K562 (cell line): ENCODE measurements around the gene REEP2. TPM values are rescaled to one million over a fixed set of nuclear protein-coding genes. Genes with fewer than 3 reads are reported as not detected.

Source experiments
- ATAC-seq: fragments of 200-7000 bp; cut with Tn5 transposase; 3 replicates; pipeline ENCODE4 v1.9.1; 2020; ENCODE audit warnings: moderate library complexity
- BruUV-seq: library from RNA; stranded (reverse); fragments of 400-500 nt; replicated peaks from 2 replicates; lab custom pipeline; 2021; lab: Mats Ljungman, UMichigan
- CTCF ChIA-PET: fragments of 300-600 bp; formaldehyde crosslinking; extraction: SDS; loops from one replicate; lab custom pipeline; 2021; ENCODE audit warnings: low intra/inter-chr PET ratio; lab: Yijun Ruan, JAX
- POLR2A ChIA-PET: fragments of 300-600, 350-650 bp; sonication (Branson Sonifier 250); formaldehyde crosslinking; extraction: SDS; loops from one replicate; lab custom pipeline; 2021; ENCODE audit warnings: antibody characterized with exemption, inconsistent platforms; lab: Yijun Ruan, JAX
- DNase-seq, 4 experiments: peaks; one replicate each; pipeline versions ENCODE4 v3.0.0 to v3.0.0-alpha.2; 2011 to 2018; ENCODE audit warnings: low spot score in 3 of 4, mixed read lengths in 3 of 4; ENCODE audit errors: extremely low read depth in 1 of 4
- FAIRE-seq: peaks from 2 replicates; lab custom pipeline; 2011; peaks lifted over from hg19 to GRCh38; lab: Jason Lieb, UNC
- H2AFZ ChIP-seq: 2 replicates; pipeline ENCODE4 v1.6.0; 2011; ENCODE audit warnings: low read depth, low read length, control low read depth, inconsistent platforms
- H3K27ac ChIP-seq: fragments of 200-600 bp; 3 replicates; pipeline ENCODE4 v1.8.0; 2011; ENCODE audit warnings: low read depth, mild to moderate bottlenecking, control low read depth, inconsistent platforms, low read length, moderate library complexity, mixed read lengths; ENCODE audit errors: extremely low read depth
- H3K27me3 ChIP-seq, 2 experiments: fragments of 300-600 bp in 1 of 2; 2 replicates in 1 of 2; 3 replicates in 1 of 2; pipeline versions ENCODE4 v1.6.0 to v1.8.0; 2011; ENCODE audit warnings: inconsistent platforms in 2 of 2, low read length in 2 of 2, mild to moderate bottlenecking in 1 of 2, mixed read lengths in 1 of 2, moderate library complexity in 1 of 2; ENCODE audit not compliant: control insufficient read depth in 2 of 2, insufficient read depth in 2 of 2
- H3K36me3 ChIP-seq: fragments of 300-600 bp; 3 replicates; pipeline ENCODE4 v1.8.0; 2011; ENCODE audit warnings: mild to moderate bottlenecking, low read length, inconsistent platforms; ENCODE audit not compliant: control insufficient read depth, insufficient read depth
- H3K4me1 ChIP-seq, 2 experiments: fragments of 200-600 bp in 1 of 2; replicated peaks in 1 of 2; 2 replicates in 1 of 2; 3 replicates in 1 of 2; pipeline versions ENCODE4 v1.5.1 to v1.8.0; 2011; ENCODE audit warnings: inconsistent platforms in 2 of 2, low read length in 2 of 2, mild to moderate bottlenecking in 1 of 2, mixed read lengths in 1 of 2, moderate library complexity in 1 of 2; ENCODE audit not compliant: control insufficient read depth in 2 of 2, insufficient read depth in 2 of 2
- H3K4me2 ChIP-seq: 2 replicates; pipeline ENCODE4 v1.6.1; 2011; ENCODE audit warnings: low read length, control low read depth, inconsistent platforms, mixed read lengths; ENCODE audit not compliant: insufficient read depth
- H3K4me3 ChIP-seq: fragments of 200-600 bp; sonication (generic), shearing (Covaris generic); 2 replicates; pipeline ENCODE4 v1.5.1; 2016; ENCODE audit warnings: control low read depth, inconsistent platforms
- H3K79me2 ChIP-seq: fragments of 200-600 bp; 3 replicates; pipeline ENCODE4 v1.8.0; 2011; ENCODE audit warnings: low read length, inconsistent platforms; ENCODE audit not compliant: control insufficient read depth, insufficient read depth
- H3K9ac ChIP-seq, 2 experiments: 2 replicates each; pipeline versions ENCODE4 v1.6.0 to v1.6.1; 2011; ENCODE audit warnings: low read depth in 2 of 2, low read length in 2 of 2, control low read depth in 1 of 2, inconsistent platforms in 1 of 2, mild to moderate bottlenecking in 1 of 2, mixed read lengths in 1 of 2; ENCODE audit not compliant: insufficient read depth in 1 of 2
- H3K9me1 ChIP-seq: one replicate; pipeline ENCODE4 v1.6.0; 2011; ENCODE audit warnings: inconsistent platforms, mild to moderate bottlenecking, low read length, moderate library complexity; ENCODE audit not compliant: control insufficient read depth, insufficient read depth
- H3K9me3 ChIP-seq: replicated peaks from 2 replicates; pipeline ENCODE4 v1.5.1; 2011; ENCODE audit warnings: low read depth, low read length, inconsistent platforms; ENCODE audit not compliant: control insufficient read depth, insufficient read depth
- H4K20me1 ChIP-seq: replicated peaks from 2 replicates; pipeline ENCODE4 v1.6.1; 2011; ENCODE audit warnings: low read length, inconsistent platforms, mixed read lengths; ENCODE audit not compliant: control insufficient read depth, insufficient read depth
- PHB2 ChIP-seq: fragments of 450-650 bp; IDR thresholded peaks from 2 replicates; pipeline ENCODE4 v1.6.1; 2017; ENCODE audit warnings: low read depth
- SP1 ChIP-seq: sonication (generic); formaldehyde crosslinking; IDR thresholded peaks from 2 replicates; pipeline ENCODE4 v1.8.1; 2022; ENCODE audit warnings: mild to moderate bottlenecking, missing genetic modification reagents
- ZBTB17 ChIP-seq: fragments of 450-650 bp; formaldehyde crosslinking; IDR thresholded peaks from 2 replicates; pipeline ENCODE4 v1.4.0; 2020; ENCODE audit warnings: mild to moderate bottlenecking
- ZMIZ1 ChIP-seq, 2 experiments: fragments of 150-350 bp in 1 of 2; IDR thresholded peaks; 2 replicates each; pipeline ENCODE4 v1.6.1; 2012 to 2016; ENCODE audit warnings: low read depth in 2 of 2, low read length in 2 of 2, mild to moderate bottlenecking in 1 of 2, moderate library complexity in 1 of 2
- ZNF3 ChIP-seq: fragments of 250-450 bp; sonication (Bioruptor Pico); IDR thresholded peaks from 2 replicates; pipeline ENCODE4 v1.5.0; 2021; ENCODE audit warnings: mild to moderate bottlenecking, moderate library complexity
- ZNF407 ChIP-seq: fragments of 450-650 bp; IDR thresholded peaks from 2 replicates; pipeline ENCODE4 v1.6.1; 2016; ENCODE audit warnings: low read depth
- ZNF436 ChIP-seq: fragments of 250-450, 450-650 bp; sonication (Bioruptor Pico); formaldehyde crosslinking; IDR thresholded peaks from 2 replicates; pipeline ENCODE4 v1.7.0; 2020; ENCODE audit warnings: mild to moderate bottlenecking
- WGBS: fragments of 100-300 bp; shearing (Covaris generic); methylation state at CpG from one replicate; pipeline ENCODE4 v1.1.6; 2016; ENCODE audit warnings: low coverage, mixed read lengths; ENCODE audit not compliant: insufficient coverage; ENCODE audit errors: missing lambda C conversion rate; 5-methylcytosine and 5-hydroxymethylcytosine counted together
- in situ Hi-C: fragments of 300-500 bp; cut with MboI; formaldehyde crosslinking; loops from 4 replicates; pipeline ENCODE4 v1.15.0; 2018; ENCODE audit warnings: inconsistent platforms, mixed read lengths
- intact Hi-C: fragments of 100-400 bp; cut with micrococcal nuclease; formaldehyde crosslinking; loops from 2 replicates; pipeline ENCODE4 v1.14.2; 2022
- polyA plus RNA-seq, 8 experiments: library from polyadenylated mRNA; depleted of rRNA in 4 of 8; stranded (reverse) in 5 of 8; unstranded in 3 of 8; fragments of >200 nt; fragmentation: Nextera tagmentation in 2 of 8; fragmentation: Illumina TruSeq in 1 of 8; extraction: Ambion mirVana in 2 of 8; extraction: Trizol in 1 of 8; gene quantifications; 2 replicates each; pipeline versions ENCODE4 v1.2.1 to v1.2.3, GENCODE V29; 2011 to 2014; ENCODE audit warnings: inconsistent platforms in 1 of 8, missing spikeins in 1 of 8
- total RNA-seq, 7 experiments: library from RNA; depleted of rRNA in 6 of 7; stranded (reverse); fragments of >200 nt in 6 of 7; fragmentation: Illumina TruSeq in 2 of 7; extraction: Trizol in 2 of 7; gene quantifications; 2 replicates each; pipeline versions ENCODE4 v1.2.1 to v1.2.3, GENCODE V29; 2011 to 2021; ENCODE audit warnings: low replicate concordance in 1 of 7

REEP2 gene
- total and polyA plus RNA-seq, 9 of the 15 experiments (the other 6 are each of a cell fraction or from before 2014, with no cell fraction given): 0.03 to 1.1 (median 0.12) TPM; not detected in 1

GRCh38 chr5:138425079-138425478 lies 13.8 kb upstream of the REEP2 start:
- Histone ChIP-seq H3K36me3 (peaks cover 88% of the 10 kb centered on the region), H3K9me3 (no peaks in the 10 kb centered on the region), H3K9ac (no peak overlapping the region), H3K4me2 (no peak overlapping the region), H3K27me3 (no peaks in the 10 kb centered on the region), H3K9me1 (no peaks in the 10 kb centered on the region), H2AFZ (no peak overlapping the region), H3K27ac (no peak overlapping the region), H3K4me3 (no peak overlapping the region), H3K79me2 (no peaks in the 10 kb centered on the region), H3K4me1 (no peaks in the 10 kb centered on the region), H4K20me1 (no peaks in the 10 kb centered on the region)
- POLR2A ChIA-PET: interaction anchor here (0.6 to 1.1 kb wide), 2 partner anchors 24 to 239 kb away, joined by 3 to 4 read pairs; no protein-coding TSS in a partner anchor
- FAIRE-seq (no peak), ATAC-seq (no peak), DNase-seq (no peak)
- intact Hi-C loops: no loop called here
- BruUV-seq: no TSS peak
- WGBS: 100% methylated on average over 1 of the region's 1 CpG
- CTCF ChIA-PET: no interaction called here
- in situ Hi-C loops: no loop called here
- TF ChIP-seq ZNF407: no peak
- no peak for TF ChIP-seq ZMIZ1 (IDR thresholded peaks at IDR 0.05; ENCODE audit: low read depth in 2 of 2, low read length in 2 of 2)
- no peak for TF ChIP-seq ZBTB17 (CRISPR knock-in tag)
- no peak for TF ChIP-seq PHB2
- TF ChIP-seq SP1 (CRISPR knock-in tag): no peak
- no peak for TF ChIP-seq ZNF3 (CRISPR knock-in tag)
- no peak for TF ChIP-seq ZNF436 (CRISPR knock-in tag)
